ENCODE measurements around the gene SCN7A. TPM values are rescaled to one million over a fixed set of nuclear protein-coding genes. Genes with fewer than 3 reads are reported as not detected.

Gene SCN7A
- polyA plus RNA-seq, 2 of the 4 experiments (the other 2 are of a cell fraction), result not detected

DNA sequence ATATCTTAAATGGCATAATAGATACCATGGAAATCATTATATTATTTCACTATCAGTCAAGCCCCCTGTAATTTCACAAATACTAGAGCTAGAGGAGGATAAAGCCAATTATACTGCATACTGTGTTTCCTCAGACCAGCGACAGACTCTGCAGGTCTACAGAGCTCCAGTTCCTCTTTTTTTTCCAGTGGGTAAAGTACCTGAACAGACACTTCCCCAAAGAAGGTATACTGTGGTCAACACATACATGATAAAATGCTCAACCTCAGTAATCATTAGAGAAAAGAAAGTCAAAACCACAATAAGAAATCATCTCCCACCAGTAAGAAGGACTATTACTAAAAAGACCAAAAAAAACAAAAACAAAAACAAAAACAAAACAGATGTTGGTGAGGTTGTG, 44.6 kb downstream of the SCN7A start:
- 6% methylated on average over 1 of the region's 1 CpG for WGBS (ENCODE audit: missing lambda C conversion rate)
- POLR2A ChIA-PET, result no interaction called here
- no peak for FAIRE-seq
- H3K4me1 ChIP-seq, result no peaks in the 10 kb centered on the region
- no peak overlapping the region for H3K27ac ChIP-seq
- H3K9me3 ChIP-seq, result no peaks in the 10 kb centered on the region
- H3K4me3 ChIP-seq, result no peak overlapping the region
- DNase-seq (ENCODE audit: low read depth in 1 of 2, low spot score in 1 of 2), result no peak
- no peak for TF ChIP-seq EP300 (IDR thresholded peaks at IDR 0.05)
- TF ChIP-seq RNF2 (IDR thresholded peaks at IDR 0.05; ENCODE audit: borderline replicate concordance, low read depth), result no peak
- TF ChIP-seq, protein P1, sequence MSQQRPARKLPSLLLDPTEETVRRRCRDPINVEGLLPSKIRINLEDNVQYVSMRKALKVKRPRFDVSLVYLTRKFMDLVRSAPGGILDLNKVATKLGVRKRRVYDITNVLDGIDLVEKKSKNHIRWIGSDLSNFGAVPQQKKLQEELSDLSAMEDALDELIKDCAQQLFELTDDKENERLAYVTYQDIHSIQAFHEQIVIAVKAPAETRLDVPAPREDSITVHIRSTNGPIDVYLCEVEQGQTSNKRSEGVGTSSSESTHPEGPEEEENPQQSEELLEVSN (IDR thresholded peaks at IDR 0.05; ENCODE audit: borderline replicate concordance, low read depth), result no peak
- no peak for TF ChIP-seq SREBF2 (IDR thresholded peaks at IDR 0.05)
- TF ChIP-seq HDAC2 (IDR thresholded peaks at IDR 0.05), result no peak
- TF ChIP-seq EHF (CRISPR knock-in tag; IDR thresholded peaks at IDR 0.05), result no peak
- CTCF ChIA-PET, result no interaction called here
- no peak for ATAC-seq
- no peak overlapping the region for H3K4me2 ChIP-seq

DNA sequence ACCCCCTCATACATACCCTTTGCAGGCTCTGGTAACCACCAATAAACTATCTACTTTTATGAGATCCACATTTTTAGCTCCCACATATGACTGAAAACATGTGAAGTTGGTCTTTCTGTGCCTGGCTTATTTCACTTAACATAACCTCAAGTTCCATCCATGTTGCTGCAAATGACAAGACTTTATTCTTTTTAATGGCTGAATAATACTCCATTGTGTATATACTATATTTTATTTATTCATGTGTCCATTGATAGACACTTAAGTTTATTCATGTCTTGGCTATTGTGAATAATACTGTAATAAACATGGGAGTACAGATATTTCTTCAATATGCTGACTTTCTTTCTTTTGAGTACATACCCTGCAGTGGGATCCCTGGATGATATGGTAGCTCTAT, 45.9 kb downstream of the SCN7A start:
- Histone ChIP-seq H3K27ac (no peak overlapping the region), H3K4me3 (no peak overlapping the region), H3K4me1 (no peaks in the 10 kb centered on the region), H3K4me2 (no peak overlapping the region), H3K9me3 (no peaks in the 10 kb centered on the region)
- TF ChIP-seq MAZ (IDR thresholded peaks at IDR 0.05; ENCODE audit: borderline replicate concordance, low read depth, low read length) (no peak), ZFP36 (IDR thresholded peaks at IDR 0.05; ENCODE audit: borderline replicate concordance, partially characterized antibody) (no peak), HOXB13 (CRISPR knock-in tag; IDR thresholded peaks at IDR 0.05; ENCODE audit: low read depth) (no peak), SREBF2 (IDR thresholded peaks at IDR 0.05) (no peak), CHD2 (IDR thresholded peaks at IDR 0.05; ENCODE audit: low read length, partially characterized antibody) (no peak), HOXA7 (CRISPR knock-in tag; IDR thresholded peaks at IDR 0.05) (no peak), ESRRA (IDR thresholded peaks at IDR 0.05; ENCODE audit: borderline replicate concordance, low read length) (no peak), CBX2 (IDR thresholded peaks at IDR 0.05; ENCODE audit: borderline replicate concordance, low read depth) (no peak), JUNB (IDR thresholded peaks at IDR 0.05) (no peak), BHLHE40 (IDR thresholded peaks at IDR 0.05; ENCODE audit: low read depth, low read length) (no peak), NPAS2 (CRISPR knock-in tag; IDR thresholded peaks at IDR 0.05; ENCODE audit: borderline replicate concordance) (no peak), POLR2AphosphoS2 (conservative IDR thresholded peaks at IDR 0.05; ENCODE audit: low read length) (no peak)
- TF ChIP-seq, protein P2, sequence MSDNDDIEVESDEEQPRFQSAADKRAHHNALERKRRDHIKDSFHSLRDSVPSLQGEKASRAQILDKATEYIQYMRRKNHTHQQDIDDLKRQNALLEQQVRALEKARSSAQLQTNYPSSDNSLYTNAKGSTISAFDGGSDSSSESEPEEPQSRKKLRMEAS (IDR thresholded peaks at IDR 0.05), result no peak
- TF ChIP-seq, protein P3, sequence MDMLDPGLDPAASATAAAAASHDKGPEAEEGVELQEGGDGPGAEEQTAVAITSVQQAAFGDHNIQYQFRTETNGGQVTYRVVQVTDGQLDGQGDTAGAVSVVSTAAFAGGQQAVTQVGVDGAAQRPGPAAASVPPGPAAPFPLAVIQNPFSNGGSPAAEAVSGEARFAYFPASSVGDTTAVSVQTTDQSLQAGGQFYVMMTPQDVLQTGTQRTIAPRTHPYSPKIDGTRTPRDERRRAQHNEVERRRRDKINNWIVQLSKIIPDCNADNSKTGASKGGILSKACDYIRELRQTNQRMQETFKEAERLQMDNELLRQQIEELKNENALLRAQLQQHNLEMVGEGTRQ (IDR thresholded peaks at IDR 0.05), result no peak
- TF ChIP-seq, protein P4, sequence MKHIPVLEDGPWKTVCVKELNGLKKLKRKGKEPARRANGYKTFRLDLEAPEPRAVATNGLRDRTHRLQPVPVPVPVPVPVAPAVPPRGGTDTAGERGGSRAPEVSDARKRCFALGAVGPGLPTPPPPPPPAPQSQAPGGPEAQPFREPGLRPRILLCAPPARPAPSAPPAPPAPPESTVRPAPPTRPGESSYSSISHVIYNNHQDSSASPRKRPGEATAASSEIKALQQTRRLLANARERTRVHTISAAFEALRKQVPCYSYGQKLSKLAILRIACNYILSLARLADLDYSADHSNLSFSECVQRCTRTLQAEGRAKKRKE (CRISPR knock-in tag; IDR thresholded peaks at IDR 0.05; ENCODE audit: low read depth), result no peak
- ChIA-PET CTCF (no interaction called here), POLR2A (no interaction called here)
- DNase-seq (ENCODE audit: low read depth in 1 of 2, low spot score in 1 of 2), result no peak
- no peak for FAIRE-seq
- no peak for ATAC-seq

DNA sequence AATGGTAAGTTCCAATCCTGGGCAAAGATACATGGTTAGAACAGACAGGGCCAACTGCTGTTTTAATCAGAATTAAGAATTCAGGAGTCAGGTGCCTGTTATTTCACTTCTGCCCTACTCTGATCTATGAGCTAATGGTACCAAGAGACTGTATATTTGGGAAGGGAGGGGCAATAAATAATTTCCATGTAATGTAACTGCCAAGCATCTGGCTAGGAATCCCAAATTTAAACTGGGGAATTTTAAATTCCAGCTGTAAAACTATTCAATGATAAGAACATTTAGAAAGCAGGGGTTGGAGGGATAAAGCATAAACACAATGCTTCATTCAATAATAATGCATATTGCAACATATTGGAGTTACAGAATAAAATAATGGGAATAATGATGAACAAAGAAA, 49.7 kb downstream of the SCN7A start:
- Histone ChIP-seq H3K4me1 (no peaks in the 10 kb centered on the region), H3K4me2 (no peak overlapping the region), H3K27ac (no peak overlapping the region), H3K9me3 (no peaks in the 10 kb centered on the region), H3K4me3 (no peak overlapping the region)
- ATAC-seq (no peak), DNase-seq (ENCODE audit: low read depth in 1 of 2, low spot score in 1 of 2) (no peak), FAIRE-seq (no peak)
- ChIA-PET CTCF (no interaction called here), POLR2A (no interaction called here)
- TF ChIP-seq SMC3 (IDR thresholded peaks at IDR 0.05) (no peak), ZSCAN20 (CRISPR knock-in tag; IDR thresholded peaks at IDR 0.05) (no peak), NR3C1 (IDR thresholded peaks at IDR 0.05) (no peak), ZC3H11A (IDR thresholded peaks at IDR 0.05) (no peak), KDM5A (IDR thresholded peaks at IDR 0.05) (no peak), POLR2A (IDR thresholded peaks at IDR 0.05; ENCODE audit: low read length) (no peak), ZFP36 (IDR thresholded peaks at IDR 0.05; ENCODE audit: borderline replicate concordance, partially characterized antibody) (no peak), CBX2 (IDR thresholded peaks at IDR 0.05; ENCODE audit: borderline replicate concordance, low read depth) (no peak), CHD2 (IDR thresholded peaks at IDR 0.05; ENCODE audit: low read length, partially characterized antibody) (no peak), TFCP2L1 (CRISPR knock-in tag; IDR thresholded peaks at IDR 0.05) (no peak)
- TF ChIP-seq, protein P5, sequence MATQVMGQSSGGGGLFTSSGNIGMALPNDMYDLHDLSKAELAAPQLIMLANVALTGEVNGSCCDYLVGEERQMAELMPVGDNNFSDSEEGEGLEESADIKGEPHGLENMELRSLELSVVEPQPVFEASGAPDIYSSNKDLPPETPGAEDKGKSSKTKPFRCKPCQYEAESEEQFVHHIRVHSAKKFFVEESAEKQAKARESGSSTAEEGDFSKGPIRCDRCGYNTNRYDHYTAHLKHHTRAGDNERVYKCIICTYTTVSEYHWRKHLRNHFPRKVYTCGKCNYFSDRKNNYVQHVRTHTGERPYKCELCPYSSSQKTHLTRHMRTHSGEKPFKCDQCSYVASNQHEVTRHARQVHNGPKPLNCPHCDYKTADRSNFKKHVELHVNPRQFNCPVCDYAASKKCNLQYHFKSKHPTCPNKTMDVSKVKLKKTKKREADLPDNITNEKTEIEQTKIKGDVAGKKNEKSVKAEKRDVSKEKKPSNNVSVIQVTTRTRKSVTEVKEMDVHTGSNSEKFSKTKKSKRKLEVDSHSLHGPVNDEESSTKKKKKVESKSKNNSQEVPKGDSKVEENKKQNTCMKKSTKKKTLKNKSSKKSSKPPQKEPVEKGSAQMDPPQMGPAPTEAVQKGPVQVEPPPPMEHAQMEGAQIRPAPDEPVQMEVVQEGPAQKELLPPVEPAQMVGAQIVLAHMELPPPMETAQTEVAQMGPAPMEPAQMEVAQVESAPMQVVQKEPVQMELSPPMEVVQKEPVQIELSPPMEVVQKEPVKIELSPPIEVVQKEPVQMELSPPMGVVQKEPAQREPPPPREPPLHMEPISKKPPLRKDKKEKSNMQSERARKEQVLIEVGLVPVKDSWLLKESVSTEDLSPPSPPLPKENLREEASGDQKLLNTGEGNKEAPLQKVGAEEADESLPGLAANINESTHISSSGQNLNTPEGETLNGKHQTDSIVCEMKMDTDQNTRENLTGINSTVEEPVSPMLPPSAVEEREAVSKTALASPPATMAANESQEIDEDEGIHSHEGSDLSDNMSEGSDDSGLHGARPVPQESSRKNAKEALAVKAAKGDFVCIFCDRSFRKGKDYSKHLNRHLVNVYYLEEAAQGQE (IDR thresholded peaks at IDR 0.05), result no peak
- TF ChIP-seq, protein P6, sequence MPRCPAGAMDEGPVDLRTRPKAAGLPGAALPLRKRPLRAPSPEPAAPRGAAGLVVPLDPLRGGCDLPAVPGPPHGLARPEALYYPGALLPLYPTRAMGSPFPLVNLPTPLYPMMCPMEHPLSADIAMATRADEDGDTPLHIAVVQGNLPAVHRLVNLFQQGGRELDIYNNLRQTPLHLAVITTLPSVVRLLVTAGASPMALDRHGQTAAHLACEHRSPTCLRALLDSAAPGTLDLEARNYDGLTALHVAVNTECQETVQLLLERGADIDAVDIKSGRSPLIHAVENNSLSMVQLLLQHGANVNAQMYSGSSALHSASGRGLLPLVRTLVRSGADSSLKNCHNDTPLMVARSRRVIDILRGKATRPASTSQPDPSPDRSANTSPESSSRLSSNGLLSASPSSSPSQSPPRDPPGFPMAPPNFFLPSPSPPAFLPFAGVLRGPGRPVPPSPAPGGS (IDR thresholded peaks at IDR 0.05), result no peak
- TF ChIP-seq, protein P4 (CRISPR knock-in tag; IDR thresholded peaks at IDR 0.05; ENCODE audit: low read depth), result no peak

Data from A549 (cell line).